Measurements from ENCODE around the gene TNIP1. TPM values are rescaled to one million over a fixed set of nuclear protein-coding genes. Genes with fewer than 3 reads are reported as not detected.

TNIP1 gene
- total and polyA plus RNA-seq, 7 experiments from 2014 or later: 28.9 to 234 (median 125) TPM

- Histone ChIP-seq H3K27me3 (ENCODE audit: control insufficient read depth in 2 of 2, insufficient read depth in 2 of 2, low read length in 2 of 2) (no peaks in the 10 kb centered on the region), H3K9me3 (ENCODE audit: control insufficient read depth in 2 of 3, low read length in 3 of 3) (no peaks in the 10 kb centered on the region), H3K4me3 (ENCODE audit: low read length) (no peak overlapping the region), H3K36me3 (ENCODE audit: control insufficient read depth in 2 of 3, insufficient read depth in 3 of 3, low read length in 3 of 3) (no peaks in the 10 kb centered on the region), H3K4me1 (ENCODE audit: control insufficient read depth in 2 of 2, insufficient read depth in 2 of 2, low read length in 2 of 2) (no peaks in the 10 kb centered on the region), H3K27ac (ENCODE audit: low read depth, low read length) (no peak overlapping the region)
- H3K9me3 Mint-ChIP-seq: peaks cover 0 to 13% (median 5%) of the 10 kb centered on the region in 11 donors
- H3K36me3 Mint-ChIP-seq: peaks cover 4 to 8% (median 7%) of the 10 kb centered on the region in 5 donors
- ATAC-seq (no peak), DNase-seq (no peak)
- ChIA-PET POLR2A (no interaction called here), CTCF (no interaction called here)
- H3K4me1 Mint-ChIP-seq: no peaks in the 10 kb centered on the region
- peaks cover 0 to 5% (median 0%) of the 10 kb centered on the region in 5 donors for H3K27me3 Mint-ChIP-seq
- no peak overlapping the region for H3K4me3 Mint-ChIP-seq
- no peak overlapping the region for H3K27ac Mint-ChIP-seq
- intact Hi-C loops (cut with micrococcal nuclease): no loop called here
These were observed 93.1 kb downstream of the TNIP1 start for GRCh38 chr5:150987746-150988145.

Other genes with a start within 250 kb of the TNIP1 start
- gene IRGM, start 234.5 kb downstream of the TNIP1 start, total RNA-seq: 1 to 10 TPM; 1.1 to 3.6 (median 2.7) TPM
- gene IRGM, start 234.5 kb downstream of the TNIP1 start, polyA plus RNA-seq: 1 to 10 TPM; 1.2 to 1.5 TPM
- 1 to 10 TPM in 4 of 5 experiments, under 1 TPM in 1; 0.56 to 5.1 (median 2.1) TPM for gene ZNF300, start 176.1 kb downstream of the TNIP1 start, total RNA-seq
- under 1 TPM; 0.15 to 0.58 TPM for gene ZNF300, start 176.1 kb downstream of the TNIP1 start, polyA plus RNA-seq
- 1 to 10 TPM in 1 of 5 experiments, under 1 TPM in 1, not detected in 3; 0.98 to 1.1 TPM for gene GPX3, start 60.4 kb downstream of the TNIP1 start, total RNA-seq
- gene GPX3, start 60.4 kb downstream of the TNIP1 start, polyA plus RNA-seq: 1 to 10 TPM in 1 of 2 donors, not detected in 1; 1.2 TPM
- gene ANXA6, start 76.7 kb upstream of the TNIP1 start, total RNA-seq: 100 to 1,000 TPM; 212 to 512 (median 272) TPM
- 100 to 1,000 TPM; 272 to 295 TPM for gene ANXA6, start 76.7 kb upstream of the TNIP1 start, polyA plus RNA-seq
- 100 to 1,000 TPM in 1 of 5 experiments, 10 to 100 TPM in 4; 63.6 to 104 (median 94.1) TPM for gene CCDC69, start 143.1 kb upstream of the TNIP1 start, total RNA-seq
- gene CCDC69, start 143.1 kb upstream of the TNIP1 start, polyA plus RNA-seq: 100 to 1,000 TPM in 1 of 2 donors, 10 to 100 TPM in 1; 70.4 to 112 TPM
- gene GM2A, start 172.2 kb upstream of the TNIP1 start, total RNA-seq: 10 to 100 TPM; 11.1 to 45.6 (median 16.9) TPM
- 1 to 10 TPM; 5.0 to 5.4 TPM for gene GM2A, start 172.2 kb upstream of the TNIP1 start, polyA plus RNA-seq
- not detected for gene SLC36A3, start 222.7 kb upstream of the TNIP1 start, total RNA-seq
- gene SLC36A3, start 222.7 kb upstream of the TNIP1 start, polyA plus RNA-seq: not detected

Data from naive thymus-derived CD4-positive, alpha-beta T cell (primary cell).